DMS153 (cell line): ENCODE data around the gene PRKAR2B.
"Not testable (repeated sequence)": the region's sequence is repeated elsewhere in the genome, so short reads cannot be mapped to it uniquely, and the experiment has no call there.

Experiments
- DNase-seq: peaks from one replicate; lab custom pipeline; 2025; lab: John Stamatoyannopoulos, UW

Gene PRKAR2B

GRCh38 chr7:107119376-107120105 is 75.0 kb downstream of the PRKAR2B start:
- no peak for DNase-seq

- DNase-seq: no peak
These were observed 78.0 kb downstream of the PRKAR2B start for GRCh38 chr7:107122486-107122911.

- DNase-seq: no peak
These were observed 78.9 kb downstream of the PRKAR2B start for GRCh38 chr7:107123392-107123791.

- peak; percentile 93 for DNase-seq
These were observed 81.0 kb downstream of the PRKAR2B start for GRCh38 chr7:107125475-107125874.

GRCh38 chr7:107128217-107128616 is 83.7 kb downstream of the PRKAR2B start:
- no peak for DNase-seq

- DNase-seq: no peak
These were observed 84.2 kb downstream of the PRKAR2B start for GRCh38 chr7:107128748-107129147.

GRCh38 chr7:107130487-107131220 is 86.1 kb downstream of the PRKAR2B start:
- DNase-seq: no peak

GRCh38 chr7:107133396-107133795 is 88.9 kb downstream of the PRKAR2B start:
- no peak for DNase-seq

GRCh38 chr7:107138696-107139420 is 94.4 kb downstream of the PRKAR2B start:
- DNase-seq: no peak

GRCh38 chr7:107143875-107144274 is 99.4 kb downstream of the PRKAR2B start:
- not testable (repeated sequence) for DNase-seq

GRCh38 chr7:107145067-107145838 is 100.7 kb downstream of the PRKAR2B start:
- DNase-seq: no peak

GRCh38 chr7:107147464-107148393 is 103.2 kb downstream of the PRKAR2B start:
- DNase-seq: peak; percentile 19

- no peak for DNase-seq
These were observed 104.2 kb downstream of the PRKAR2B start for GRCh38 chr7:107148721-107149120.

GRCh38 chr7:107149863-107150262 is 105.4 kb downstream of the PRKAR2B start:
- no peak for DNase-seq

GRCh38 chr7:107150375-107151073 is 106.0 kb downstream of the PRKAR2B start:
- DNase-seq: peak; percentile 22

- DNase-seq: no peak
These were observed 107.0 kb downstream of the PRKAR2B start for GRCh38 chr7:107151538-107151937.

GRCh38 chr7:107152011-107152410 is 107.5 kb downstream of the PRKAR2B start:
- no peak for DNase-seq

GRCh38 chr7:107154826-107155225 is 110.3 kb downstream of the PRKAR2B start:
- no peak for DNase-seq

- not testable (repeated sequence) for DNase-seq
These were observed 111.2 kb downstream of the PRKAR2B start for GRCh38 chr7:107155726-107156125.

GRCh38 chr7:107157091-107157490 is 112.6 kb downstream of the PRKAR2B start:
- DNase-seq: no peak
